Lung (tissue), 12 donors: ENCODE measurements around the gene NCS1. TPM values are rescaled to one million over a fixed set of nuclear protein-coding genes. Genes with fewer than 3 reads are reported as not detected.
"Not testable (repeated sequence)": the region's sequence is repeated elsewhere in the genome, so short reads cannot be mapped to it uniquely, and the experiment has no call there.

Source experiments
- ATAC-seq: fragments of 200-7000 bp; cut with Tn5 transposase; one replicate; pipeline ENCODE4 v1.9.1; 2020; ENCODE audit warnings: moderate number of reproducible peaks; ENCODE audit not compliant: insufficient read depth, low FRiP score
- DNase-seq, 3 donors: peaks; one replicate each; pipeline ENCODE4 v3.0.0-alpha.2; 2013 to 2017
- H3K27ac ChIP-seq, 2 donors: one replicate each; pipeline ENCODE4 v1.5.1; 2013; ENCODE audit warnings: mild to moderate bottlenecking in 2 of 2, moderate library complexity in 2 of 2, control low read depth in 1 of 2, inconsistent platforms in 1 of 2, low read depth in 1 of 2, low read length in 1 of 2
- H3K27me3 ChIP-seq, 3 donors: one replicate each; pipeline ENCODE4 v1.5.1; 2013; ENCODE audit warnings: low read length in 2 of 3; ENCODE audit not compliant: control insufficient read depth in 3 of 3, insufficient read depth in 3 of 3
- H3K36me3 ChIP-seq, 4 donors: one replicate each; pipeline ENCODE4 v1.5.1; 2013; ENCODE audit warnings: low read length in 4 of 4, mild to moderate bottlenecking in 1 of 4, moderate library complexity in 1 of 4; ENCODE audit not compliant: control insufficient read depth in 4 of 4, insufficient read depth in 4 of 4
- H3K4me1 ChIP-seq, 5 donors: one replicate each; pipeline ENCODE4 v1.5.1; 2013; ENCODE audit warnings: low read length in 5 of 5, mild to moderate bottlenecking in 2 of 5, moderate library complexity in 1 of 5; ENCODE audit not compliant: control insufficient read depth in 5 of 5, insufficient read depth in 5 of 5
- H3K4me3 ChIP-seq: one replicate; pipeline ENCODE4 v1.5.1; 2013; ENCODE audit warnings: mild to moderate bottlenecking, control low read depth, moderate library complexity
- H3K9ac ChIP-seq, 2 donors: one replicate each; pipeline ENCODE4 v1.5.1; 2013; ENCODE audit warnings: low read length in 2 of 2, control low read depth in 1 of 2; ENCODE audit not compliant: insufficient read depth in 1 of 2
- H3K9me3 ChIP-seq, 4 donors: one replicate each; pipeline ENCODE4 v1.5.1; 2013; ENCODE audit warnings: low read length in 3 of 4, mild to moderate bottlenecking in 1 of 4, moderate library complexity in 1 of 4; ENCODE audit not compliant: control insufficient read depth in 4 of 4, insufficient read depth in 3 of 4
- CTCF ChIP-seq: IDR thresholded peaks from 2 replicates; pipeline ENCODE4 v1.5.1; 2012; ENCODE audit warnings: mild to moderate bottlenecking; ENCODE audit errors: control extremely low read depth, extremely low read depth
- WGBS, 2 donors: extraction: QIAGEN DNeasy Blood & Tissue Kit; methylation state at CpG; one replicate each; pipeline ENCODE4 v1.1.7; 2013; 5-methylcytosine and 5-hydroxymethylcytosine counted together
- polyA plus RNA-seq, 2 donors: library from polyadenylated mRNA; stranded (reverse); fragments of 200-250 nt; gene quantifications; one replicate each; pipeline ENCODE4 v1.2.1, GENCODE V29; 2013
- total RNA-seq, 2 donors: library from RNA; depleted of rRNA in 1 of 2; stranded (reverse); fragments of >200 nt in 1 of 2; gene quantifications; one replicate each; pipeline ENCODE4 v1.2.1, GENCODE V29; 2014 to 2021
- donor health status: control.
- donor health status: control.
- donor health status: Bipolar disorder and iron deficiency.
- donor health status: healthy.
- donor health status: DM: yes; HTN: yes; CAD: no.

Gene NCS1
- total and polyA plus RNA-seq, 4 donors, result 5.8 to 27.5 (median 6.5) TPM

- H3K4me3 ChIP-seq, result no peak overlapping the region
- no peaks in the 10 kb centered on the region for H3K36me3 ChIP-seq
- DNase-seq (no peak), ATAC-seq (no peak)
- H3K9me3 ChIP-seq, result peaks cover 0 to 2% (median 0%) of the 10 kb centered on the region in 4 donors
- H3K4me1 ChIP-seq, result peaks cover 0 to 2% (median under 1%) of the 10 kb centered on the region in 5 donors
- H3K9ac ChIP-seq, result no peak overlapping the region
- H3K27me3 ChIP-seq, result peaks cover 0 to 3% (median 0%) of the 10 kb centered on the region in 3 donors
- no peak for TF ChIP-seq CTCF
- WGBS, 2 donors, result 92 to 97% methylated on average over 11 of the region's 11 CpGs
- H3K27ac ChIP-seq, result no peak overlapping the region
Measured at GRCh38 chr9:130276955-130277354, 104.8 kb downstream of the NCS1 start.

- not testable (repeated sequence) for H3K36me3 ChIP-seq, H3K27ac ChIP-seq, ATAC-seq, H3K9ac ChIP-seq, H3K4me3 ChIP-seq, H3K27me3 ChIP-seq, H3K9me3 ChIP-seq, DNase-seq, H3K4me1 ChIP-seq
- WGBS, 2 donors, result 91 to 94% methylated on average over 1 of the region's 1 CpG
Measured at GRCh38 chr9:130277525-130277924, 105.3 kb downstream of the NCS1 start.

GRCh38 chr9:130283539-130284248 is 111.5 kb downstream of the NCS1 start:
- TF ChIP-seq CTCF, result no peak

GRCh38 chr9:130284249-130284625 is 112.0 kb downstream of the NCS1 start:
- no peaks in the 10 kb centered on the region for H3K36me3 ChIP-seq
- no peak overlapping the region for H3K27ac ChIP-seq
- H3K27me3 ChIP-seq, result peaks cover 0 to 9% (median 3%) of the 10 kb centered on the region in 3 donors
- no peak overlapping the region for H3K4me3 ChIP-seq
- H3K4me1 ChIP-seq, result peaks cover 2 to 39% (median 5%) of the 10 kb centered on the region in 5 donors
- no peak for TF ChIP-seq CTCF
- ATAC-seq (no peak), DNase-seq (no peak)
- H3K9me3 ChIP-seq, result peaks cover 0 to 2% (median 0%) of the 10 kb centered on the region in 4 donors
- 72 to 81% methylated on average over 10 of the region's 10 CpGs for WGBS, 2 donors
- H3K9ac ChIP-seq, result no peak overlapping the region

More at GRCh38 chr9:130283539-130284248, 111.5 kb downstream of the NCS1 start:
- WGBS, 2 donors, result 79 to 84% methylated on average over 4 of the region's 4 CpGs
- H3K9ac ChIP-seq, result no peak overlapping the region
- peaks cover 0 to 2% (median 0%) of the 10 kb centered on the region in 4 donors for H3K9me3 ChIP-seq
- peaks cover 0 to 7% (median 3%) of the 10 kb centered on the region in 3 donors for H3K27me3 ChIP-seq
- H3K4me3 ChIP-seq, result no peak overlapping the region
- DNase-seq (no peak), ATAC-seq (no peak)
- H3K36me3 ChIP-seq, result no peaks in the 10 kb centered on the region
- no peak overlapping the region for H3K27ac ChIP-seq
- peaks cover 2 to 33% (median 4%) of the 10 kb centered on the region in 5 donors for H3K4me1 ChIP-seq
